Stimulated activated CD4-positive, alpha-beta T cell treated with anti-CD3 and anti-CD28 coated beads, Interleukin-4, amount 100 ng/mL, for 48 hours (primary cell): Measurements from ENCODE around the gene HOXD12.

Source experiments
- DNase-seq, 2 donors: peaks; one replicate each; pipeline ENCODE4 v3.0.0-alpha.2; 2020; ENCODE audit warnings: low read depth in 2 of 2

Gene HOXD12

GRCh38 chr2:176130957-176131847, 31.6 kb downstream of the HOXD12 start:
- no peak for DNase-seq

GRCh38 chr2:176131848-176132158, 32.2 kb downstream of the HOXD12 start:
- DNase-seq = no peak

GRCh38 chr2:176132205-176133171, 32.9 kb downstream of the HOXD12 start:
- no peak for DNase-seq

GRCh38 chr2:176133389-176133788, 33.8 kb downstream of the HOXD12 start:
- no peak for DNase-seq

GRCh38 chr2:176134035-176134434, 34.4 kb downstream of the HOXD12 start:
- no peak for DNase-seq

- no peak for DNase-seq
These were observed 35.4 kb downstream of the HOXD12 start for GRCh38 chr2:176135035-176135440.

DNA sequence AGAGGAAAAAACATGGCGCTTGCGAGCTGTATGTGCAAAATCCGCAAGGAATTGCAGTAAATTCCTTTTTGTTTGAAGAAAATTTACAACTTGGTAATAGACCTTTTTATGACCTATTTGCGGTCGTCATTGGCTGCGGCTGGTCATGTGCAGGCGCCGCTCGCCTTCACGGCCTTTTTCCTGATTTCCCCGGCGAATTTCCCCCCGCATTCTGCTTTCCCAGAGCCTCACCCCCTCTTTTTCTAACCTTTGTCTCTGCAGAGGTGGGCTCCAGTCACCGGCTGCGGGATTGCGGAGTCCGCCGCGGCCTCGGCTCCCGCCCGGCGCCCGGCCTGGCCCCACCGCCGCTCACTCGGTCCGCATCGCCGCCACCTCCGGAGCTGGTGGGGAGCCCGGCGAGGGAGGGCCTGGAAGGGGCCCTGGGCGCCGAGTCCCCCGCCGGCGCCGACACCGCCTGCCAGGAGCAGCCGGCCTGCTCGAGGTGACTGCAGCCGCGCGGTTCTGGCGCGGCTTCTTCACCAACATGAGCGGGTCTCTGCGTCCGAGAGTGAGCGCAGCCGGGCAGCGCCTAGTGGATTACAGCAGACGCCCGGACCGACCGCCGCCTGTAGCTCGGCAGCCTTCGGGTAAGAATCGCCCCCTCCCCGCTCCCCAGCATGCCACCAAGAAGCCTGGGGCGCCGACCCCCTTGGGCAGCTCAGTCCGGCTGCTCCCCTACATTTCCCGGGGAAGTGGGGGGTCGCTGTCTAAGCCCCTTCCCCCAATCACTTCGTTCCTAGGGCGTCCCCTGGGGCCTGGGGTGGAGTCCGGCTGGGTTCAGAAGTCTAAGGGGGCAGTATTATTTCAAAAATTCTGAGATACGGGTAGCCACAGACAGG, 37.0 kb downstream of the HOXD12 start:
- DNase-seq = no peak

- DNase-seq = no peak
These were observed 37.6 kb downstream of the HOXD12 start for GRCh38 chr2:176137252-176137580.

GRCh38 chr2:176137906-176138305, 38.3 kb downstream of the HOXD12 start:
- DNase-seq = no peak

GRCh38 chr2:176138526-176138922, 38.9 kb downstream of the HOXD12 start:
- DNase-seq = no peak

DNA sequence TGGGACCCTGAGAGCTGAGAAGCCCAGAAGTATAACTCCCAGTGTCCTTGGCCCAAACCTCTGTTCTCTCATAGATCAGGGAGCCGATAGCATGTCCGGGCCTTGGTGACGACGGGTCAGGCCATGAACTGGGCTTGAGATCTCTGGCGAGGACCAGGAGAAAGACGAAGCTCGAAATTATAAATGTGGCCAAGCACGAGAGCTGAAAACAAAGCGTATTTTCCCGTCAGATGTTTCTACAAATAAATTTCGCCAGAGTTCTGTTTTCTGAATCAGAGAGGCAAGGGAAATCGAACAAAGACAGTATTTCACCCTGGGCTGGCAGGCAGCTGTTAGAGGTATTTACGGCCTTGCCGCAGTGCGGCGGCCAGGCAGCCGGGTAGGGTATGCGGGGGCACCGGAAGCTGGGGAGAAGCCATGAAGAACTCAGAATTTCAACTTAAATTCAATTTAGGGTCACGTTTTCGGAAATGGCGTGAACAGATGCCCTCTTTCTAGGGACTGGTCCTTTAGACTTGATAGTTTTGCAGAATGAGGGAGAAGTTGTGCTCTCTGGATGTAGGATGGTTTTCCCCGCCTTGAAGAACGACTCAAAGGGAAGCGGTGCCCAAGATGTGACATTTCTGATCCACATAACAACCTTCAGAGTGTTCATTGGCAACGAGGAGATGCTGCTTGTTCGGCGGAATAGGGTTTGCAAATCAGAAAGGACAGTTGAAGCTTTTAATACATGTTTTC, 39.5 kb downstream of the HOXD12 start:
- DNase-seq = no peak

DNA sequence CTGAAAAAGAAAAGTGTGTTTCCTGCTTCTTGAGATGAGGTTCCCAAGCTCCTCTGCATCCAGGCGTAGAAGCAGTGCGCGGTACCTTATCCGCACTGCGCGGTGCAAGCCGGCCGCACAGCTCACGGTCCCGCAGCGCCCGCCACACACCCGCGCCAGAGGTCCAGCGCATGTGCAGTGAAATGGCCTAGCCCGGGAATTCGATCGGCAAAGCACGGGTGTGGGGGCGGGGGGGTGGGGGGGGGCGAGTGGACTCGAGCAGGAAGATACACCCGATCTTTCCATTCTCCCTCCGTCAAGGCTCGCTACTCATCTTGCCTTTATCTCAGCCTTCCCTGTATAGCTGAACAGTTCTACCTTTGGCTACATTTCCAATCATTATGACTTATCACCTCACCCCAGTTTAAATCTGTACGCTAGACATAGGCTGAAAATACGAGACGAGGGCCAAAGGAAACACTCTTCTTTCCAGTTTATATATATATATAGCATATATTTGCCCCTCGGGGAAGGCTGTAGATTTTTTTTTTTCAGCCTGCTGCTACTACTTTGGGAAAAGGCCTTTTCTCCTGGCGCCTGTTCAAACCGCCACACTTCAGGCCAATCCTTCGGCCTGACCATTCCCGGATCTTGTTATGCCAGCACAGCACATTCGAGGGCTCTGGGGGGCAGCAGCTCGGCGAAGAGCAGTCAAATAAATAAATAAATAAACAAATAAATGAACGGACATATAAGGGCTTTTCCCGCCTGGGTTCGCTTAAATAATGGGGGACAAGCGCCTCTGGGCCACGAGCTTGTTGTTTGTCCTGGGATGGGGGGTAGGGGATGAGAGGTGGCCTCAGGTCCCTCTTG, 40.3 kb downstream of the HOXD12 start:
- no peak for DNase-seq

- peak; percentile 52 to 66 for DNase-seq
These were observed 41.1 kb downstream of the HOXD12 start for GRCh38 chr2:176140513-176141317.

GRCh38 chr2:176142281-176142680, 42.7 kb downstream of the HOXD12 start:
- DNase-seq = no peak

DNA sequence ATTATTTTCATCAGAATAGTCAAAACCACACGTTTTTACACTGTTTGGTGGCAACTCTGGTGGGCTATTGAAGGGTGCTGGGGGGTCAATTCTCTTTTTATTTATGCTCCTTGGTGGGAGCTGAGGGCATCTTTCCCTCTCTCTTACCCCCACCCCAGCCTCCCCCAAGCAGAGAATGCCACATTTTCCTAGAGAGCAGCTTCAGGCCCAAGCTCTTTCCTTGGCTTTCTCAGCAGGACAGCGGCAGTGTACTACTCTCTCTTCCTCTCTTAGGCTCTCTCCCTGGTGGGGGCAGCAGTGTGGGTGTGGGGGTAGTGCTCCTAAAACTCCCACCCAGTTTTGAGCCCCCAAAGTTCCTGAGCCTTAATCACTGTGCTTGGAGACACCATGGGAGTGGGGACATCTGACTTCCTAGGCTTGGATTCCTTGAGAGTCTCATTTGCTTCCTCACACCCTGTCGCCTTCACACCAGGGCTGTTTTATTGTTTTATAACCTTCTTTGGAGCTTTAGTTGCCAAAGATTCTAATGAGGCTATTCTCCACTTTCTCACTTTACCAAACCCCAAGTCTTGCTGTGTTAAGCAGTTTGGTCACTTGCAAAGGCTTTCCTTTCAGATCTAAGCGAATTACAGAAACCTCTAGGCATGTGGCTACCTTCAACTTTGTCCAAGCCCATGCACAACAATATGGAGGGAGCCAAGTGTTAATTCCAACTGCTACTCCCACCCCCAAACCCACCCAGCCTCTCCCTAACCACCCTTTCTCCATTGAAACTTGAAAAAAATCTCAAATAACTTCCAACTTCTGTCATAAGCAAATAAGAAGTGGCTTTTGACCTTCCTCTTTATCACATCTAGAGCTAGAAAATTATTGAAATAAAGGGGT, 45.7 kb downstream of the HOXD12 start:
- no peak for DNase-seq

GRCh38 chr2:176146101-176146500, 46.5 kb downstream of the HOXD12 start:
- no peak for DNase-seq

- no peak for DNase-seq
These were observed 47.0 kb downstream of the HOXD12 start for GRCh38 chr2:176146645-176147044.

DNA sequence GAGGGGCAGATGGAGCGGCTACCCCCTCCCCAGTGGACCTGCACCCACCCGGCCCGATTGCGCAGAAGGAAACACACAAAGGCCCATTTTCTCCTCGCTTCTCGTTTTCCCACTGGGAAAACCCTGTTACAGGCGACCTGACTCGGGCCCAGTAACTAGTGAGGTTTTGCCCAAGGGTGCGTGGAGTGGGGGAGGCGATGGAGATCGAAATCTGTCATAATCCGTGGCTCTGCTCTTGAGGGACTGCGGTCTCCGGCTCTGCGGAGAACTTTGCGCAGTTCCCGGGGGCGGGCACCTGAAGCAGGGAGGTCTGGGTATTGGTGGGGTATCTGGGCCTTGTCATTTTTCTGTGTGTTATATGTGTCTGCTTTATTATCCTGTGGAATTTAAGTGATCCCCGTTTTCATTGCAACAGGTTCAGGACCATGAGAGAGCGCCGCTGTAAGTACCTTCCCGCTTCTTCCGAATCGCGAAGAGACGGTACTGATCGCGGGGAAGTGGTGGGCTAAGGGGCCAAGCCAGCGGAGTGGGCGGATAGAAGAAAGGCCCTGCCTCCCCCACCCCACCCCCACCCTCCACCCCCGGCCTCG, 47.7 kb downstream of the HOXD12 start:
- DNase-seq = no peak
